ENCODE results near the gene HSD17B11.
"Not testable (repeated sequence)": the region's sequence is repeated elsewhere in the genome, so short reads cannot be mapped to it uniquely, and the experiment has no call there.

Gene HSD17B11, protein sequence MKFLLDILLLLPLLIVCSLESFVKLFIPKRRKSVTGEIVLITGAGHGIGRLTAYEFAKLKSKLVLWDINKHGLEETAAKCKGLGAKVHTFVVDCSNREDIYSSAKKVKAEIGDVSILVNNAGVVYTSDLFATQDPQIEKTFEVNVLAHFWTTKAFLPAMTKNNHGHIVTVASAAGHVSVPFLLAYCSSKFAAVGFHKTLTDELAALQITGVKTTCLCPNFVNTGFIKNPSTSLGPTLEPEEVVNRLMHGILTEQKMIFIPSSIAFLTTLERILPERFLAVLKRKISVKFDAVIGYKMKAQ

GRCh38 chr4:87390891-87391575 lies at the start of gene HSD17B11:
TSS of gene HSD17B11 (minus strand) at chr4:87391188. CDS start at chr4:87391070, 118 bp downstream.
- peak; percentile 87 for DNase-seq

DNA sequence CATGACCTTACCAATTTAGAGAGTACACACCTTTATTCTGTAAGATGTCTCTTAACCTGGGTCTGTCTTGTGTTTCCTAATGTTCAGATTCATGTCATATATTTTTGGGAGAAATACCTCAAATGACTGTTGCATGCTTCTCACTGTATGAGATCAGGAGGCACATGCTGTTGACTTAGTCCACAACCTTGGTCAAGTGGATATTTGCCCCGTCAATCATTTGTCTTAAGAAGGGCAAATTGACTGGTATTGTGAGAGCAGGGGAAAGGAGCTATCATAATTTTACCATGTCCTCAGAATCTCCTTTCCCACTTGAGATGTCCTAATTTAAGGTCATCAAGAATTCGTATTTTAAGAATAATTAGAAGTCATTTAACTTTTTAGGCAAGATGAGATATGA lies 42.4 kb upstream of the HSD17B11 start:
- no peak for DNase-seq

DNA sequence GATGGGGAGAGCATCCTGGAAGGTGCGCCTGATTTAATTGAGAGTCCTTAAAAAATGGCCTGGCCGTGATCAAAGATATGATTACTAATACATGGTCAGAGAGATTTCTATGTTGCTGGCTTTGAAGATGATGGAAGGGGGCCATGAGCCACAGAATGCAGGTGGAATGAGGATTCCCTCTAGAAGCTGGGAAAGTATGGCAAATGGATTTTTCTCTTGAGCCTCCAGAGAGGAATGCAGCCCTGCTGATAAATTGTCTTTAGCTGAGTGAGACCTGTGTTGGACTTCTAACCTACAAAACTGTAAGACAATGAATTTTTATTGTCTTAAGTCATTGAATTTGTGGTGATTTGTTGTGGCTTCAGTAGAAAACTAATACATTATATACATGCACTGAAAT lies 39.0 kb upstream of the HSD17B11 start:
- no peak for DNase-seq

DNA sequence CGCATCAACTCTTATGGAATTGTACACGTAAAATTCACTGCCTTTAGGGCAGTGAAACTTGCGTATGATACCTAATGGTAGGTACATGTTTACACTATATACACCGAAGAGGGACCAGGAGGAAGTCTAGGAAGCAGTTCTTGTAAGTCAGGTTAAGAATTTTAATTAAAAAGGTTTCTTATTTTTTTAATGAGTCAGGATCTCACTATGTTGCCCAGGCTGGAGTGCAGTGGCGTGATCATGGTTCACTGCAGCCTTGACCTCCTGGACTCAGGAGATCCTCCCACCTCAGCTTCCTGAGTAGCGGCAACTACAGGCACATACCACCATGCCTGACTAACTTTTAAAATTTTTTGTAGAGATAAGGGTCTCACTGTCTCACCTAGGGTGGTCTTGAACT lies 38.0 kb upstream of the HSD17B11 start:
- DNase-seq, result no peak

- no peak for DNase-seq
Observed at GRCh38 chr4:87427518-87427868, 36.5 kb upstream of the HSD17B11 start.

DNA sequence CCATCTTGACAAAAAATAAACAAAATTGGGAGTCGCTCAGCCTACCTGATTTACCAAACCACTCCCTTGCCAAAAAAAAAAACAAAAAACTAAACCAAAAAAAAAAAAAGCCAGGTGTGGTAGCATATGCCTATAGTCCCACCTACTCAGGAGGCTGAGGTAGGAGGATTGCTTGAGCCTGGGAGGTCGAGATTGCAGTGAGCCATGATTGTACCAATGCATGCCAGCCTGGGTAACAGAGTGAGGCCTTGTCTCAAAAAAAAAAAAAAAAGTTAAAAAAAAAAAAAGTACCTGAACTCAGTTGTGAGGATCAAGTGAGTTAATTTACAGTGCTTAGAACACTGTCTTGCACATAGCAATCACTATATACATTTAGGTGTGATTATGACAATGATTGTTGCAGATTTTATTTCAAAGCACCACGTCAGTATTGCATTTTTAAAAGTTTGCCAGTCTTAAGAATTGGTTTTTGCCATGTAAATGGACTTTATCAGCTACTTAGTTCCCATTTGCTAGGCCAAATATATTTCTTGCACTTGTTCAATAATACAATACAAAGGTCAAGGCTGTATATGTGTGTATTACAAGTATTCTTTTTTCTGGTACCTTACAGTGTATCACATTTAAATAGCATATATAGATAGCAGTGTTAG lies 36.0 kb upstream of the HSD17B11 start:
- DNase-seq, result no peak

GRCh38 chr4:87425711-87426110 lies 34.7 kb upstream of the HSD17B11 start:
- DNase-seq, result no peak

GRCh38 chr4:87424099-87424543 lies 33.1 kb upstream of the HSD17B11 start:
- DNase-seq, result not testable (repeated sequence)

DNA sequence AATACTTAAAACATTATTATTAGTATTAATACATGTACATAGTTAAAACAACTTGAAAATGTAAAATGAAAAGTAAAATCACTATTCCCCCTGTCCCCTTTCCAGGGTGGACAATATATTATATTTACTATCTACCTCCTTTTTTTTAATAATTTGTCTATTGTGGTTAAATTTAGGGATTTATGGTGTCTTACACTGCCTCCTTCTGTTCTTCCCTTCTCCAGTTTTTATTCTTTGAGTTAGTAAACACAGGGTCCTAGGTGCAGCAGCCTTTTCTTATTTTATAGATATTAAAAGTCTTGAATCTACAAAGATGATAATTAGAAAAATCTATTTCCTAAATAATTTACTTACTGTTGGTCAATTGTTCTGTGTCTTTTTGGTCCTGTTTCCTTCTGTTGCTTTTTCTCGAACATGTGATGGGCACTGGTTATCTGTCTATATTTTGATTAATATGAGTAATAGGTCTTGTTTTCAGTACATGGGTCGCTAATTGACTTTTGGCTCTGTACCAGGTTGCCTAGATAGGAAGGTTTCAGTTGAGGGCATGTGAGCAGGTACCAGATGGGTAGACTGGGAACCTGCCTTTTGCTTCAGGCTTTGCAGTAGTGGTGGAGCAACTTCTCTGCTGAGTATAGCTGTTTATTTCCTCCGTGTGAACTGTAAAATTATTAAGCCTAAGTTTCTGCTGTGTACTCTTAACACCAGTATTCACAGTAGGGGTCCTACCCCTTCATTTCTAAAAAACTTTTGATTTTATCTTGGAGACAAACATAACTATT lies 32.5 kb upstream of the HSD17B11 start:
- DNase-seq, result no peak

DNA sequence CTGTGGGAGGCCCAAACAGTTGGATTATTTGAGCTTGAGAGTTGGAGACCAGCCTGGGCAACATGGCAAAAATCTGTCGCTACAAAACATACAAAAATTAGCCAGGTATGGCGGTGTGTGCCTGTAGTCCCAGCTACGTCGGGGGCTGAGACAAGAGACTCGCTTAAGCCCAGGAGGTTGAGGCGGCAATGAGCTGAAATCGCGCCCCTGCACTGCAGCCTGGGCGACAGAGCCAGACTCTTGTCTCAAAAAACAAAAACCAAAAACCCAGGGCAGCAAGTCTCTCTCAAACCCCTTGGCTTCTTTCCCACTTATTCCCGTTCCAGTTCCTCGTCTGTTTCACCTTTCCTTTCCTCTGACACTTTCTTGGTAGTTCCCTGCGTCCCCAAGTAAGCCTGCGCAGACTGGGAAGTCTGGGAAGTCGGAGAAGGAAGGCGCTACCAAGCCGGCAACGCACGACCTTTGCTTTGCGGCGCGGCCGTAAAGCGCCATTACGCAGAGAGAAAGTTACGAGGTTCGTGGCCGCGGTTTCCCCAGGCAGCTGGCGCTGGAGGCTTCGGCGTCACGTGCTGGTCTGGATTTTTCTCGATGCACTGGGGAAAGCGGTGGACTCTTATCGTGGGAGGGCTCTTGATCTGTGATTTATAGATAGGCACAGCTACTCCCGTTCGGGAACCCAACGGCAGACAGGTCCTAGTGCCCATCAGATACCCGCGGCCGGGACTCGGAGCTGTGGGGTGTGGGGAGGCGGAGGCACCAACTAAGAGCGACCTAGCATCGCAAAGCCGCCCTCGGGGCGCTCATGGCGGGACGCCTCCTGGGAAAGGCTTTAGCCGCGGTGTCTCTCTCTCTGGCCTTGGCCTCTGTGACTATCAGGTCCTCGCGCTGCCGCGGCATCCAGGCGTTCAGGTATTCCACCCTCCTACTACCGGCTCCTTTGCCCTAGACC lies 31.4 kb upstream of the HSD17B11 start, which contains the start of gene NUDT9:
Gene NUDT9 (plus strand): TSS at position 470 of the 949 bp plus-strand sequence. CDS start 333 bp downstream, at position 803.
- peak; percentile 90 for DNase-seq

- no peak for DNase-seq
Observed at GRCh38 chr4:87420276-87420830, 29.4 kb upstream of the HSD17B11 start.

GRCh38 chr4:87419578-87420249 lies 28.7 kb upstream of the HSD17B11 start:
- no peak for DNase-seq

- not testable (repeated sequence) for DNase-seq
Observed at GRCh38 chr4:87418410-87418809, 27.4 kb upstream of the HSD17B11 start.

DNA sequence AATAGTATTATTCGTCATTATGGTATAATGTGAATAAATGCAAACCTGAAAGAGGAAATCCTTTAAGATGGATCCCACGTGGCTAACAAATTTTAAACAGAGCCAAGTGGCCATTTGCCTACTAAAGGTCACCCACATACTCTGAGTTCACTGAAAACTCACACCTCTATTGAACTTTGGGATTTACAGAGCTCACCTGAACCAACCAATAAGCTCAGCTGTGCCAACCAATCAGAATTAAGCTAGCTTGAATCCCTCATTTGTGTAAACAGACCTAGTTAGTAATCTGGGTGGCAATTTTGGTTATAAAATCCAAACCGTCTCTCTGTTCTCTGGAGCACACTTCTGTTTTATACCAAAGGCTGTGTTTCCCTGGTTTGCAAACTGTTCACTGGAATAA lies 26.0 kb upstream of the HSD17B11 start:
- DNase-seq, result no peak

GRCh38 chr4:87414816-87415215 lies 23.8 kb upstream of the HSD17B11 start:
- DNase-seq, result no peak

GRCh38 chr4:87410679-87411078 lies 19.7 kb upstream of the HSD17B11 start:
- DNase-seq, result no peak

DNA sequence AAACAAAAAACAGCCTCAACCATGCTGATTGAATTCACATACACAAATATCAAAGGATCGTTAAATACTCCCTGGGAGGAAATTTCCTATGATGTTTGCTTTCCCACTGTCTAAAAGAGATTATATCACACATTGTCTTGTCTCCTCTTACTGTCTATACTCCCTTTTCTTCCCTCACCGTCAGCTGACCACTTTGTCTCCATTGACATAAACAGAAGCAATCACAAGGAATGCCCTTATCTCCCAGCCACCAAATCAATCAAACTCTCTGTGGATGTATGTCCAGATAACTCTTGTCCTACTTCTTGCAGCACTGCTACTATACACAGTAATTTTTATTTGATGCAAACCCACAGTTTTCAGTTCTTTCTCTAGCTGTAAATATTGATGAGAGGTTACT lies 19.2 kb upstream of the HSD17B11 start:
- DNase-seq, result no peak

DNA sequence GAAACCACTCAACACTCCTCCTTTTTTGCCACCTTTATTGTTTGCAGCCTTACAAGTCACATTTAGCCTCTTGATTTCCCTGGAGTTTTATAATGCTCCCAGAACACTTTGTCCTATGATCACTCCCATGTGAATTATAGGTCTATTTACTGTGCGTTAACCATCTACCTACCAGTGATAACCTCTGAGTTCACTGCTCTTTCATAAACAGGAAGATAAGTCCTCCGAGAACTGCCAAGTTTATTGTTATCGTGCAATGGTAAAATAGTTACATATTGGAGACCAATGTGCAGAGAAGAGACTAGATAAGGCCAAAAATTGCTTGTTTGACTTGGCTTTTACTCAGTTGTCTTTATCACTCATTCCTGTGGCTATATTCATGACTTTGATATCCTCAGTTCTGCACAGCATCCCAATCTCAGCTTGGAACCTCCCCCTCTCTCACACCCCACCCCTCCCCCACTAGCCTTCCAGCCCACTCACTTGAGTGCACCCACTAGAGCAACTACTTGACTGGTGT lies 18.5 kb upstream of the HSD17B11 start:
- no peak for DNase-seq

DNA sequence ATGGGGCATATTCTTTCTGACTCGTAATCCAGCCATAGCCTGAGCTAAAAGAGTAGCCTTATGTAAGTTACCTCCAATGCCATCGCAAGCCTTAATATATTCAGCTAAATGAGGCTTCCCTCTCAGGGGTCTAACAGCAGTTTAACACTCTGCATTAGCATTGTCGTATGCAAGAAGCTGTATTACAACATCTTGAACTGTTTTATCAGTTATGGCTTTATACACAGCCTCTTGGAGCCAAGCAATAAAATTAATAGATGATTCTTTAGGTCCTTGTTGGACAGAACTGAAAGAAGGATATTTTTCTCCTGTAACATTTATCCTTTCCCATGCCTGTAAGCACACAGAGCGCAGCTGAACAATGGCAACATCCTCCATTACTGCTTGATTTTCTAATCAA lies 15.9 kb upstream of the HSD17B11 start:
- not testable (repeated sequence) for DNase-seq

DNA sequence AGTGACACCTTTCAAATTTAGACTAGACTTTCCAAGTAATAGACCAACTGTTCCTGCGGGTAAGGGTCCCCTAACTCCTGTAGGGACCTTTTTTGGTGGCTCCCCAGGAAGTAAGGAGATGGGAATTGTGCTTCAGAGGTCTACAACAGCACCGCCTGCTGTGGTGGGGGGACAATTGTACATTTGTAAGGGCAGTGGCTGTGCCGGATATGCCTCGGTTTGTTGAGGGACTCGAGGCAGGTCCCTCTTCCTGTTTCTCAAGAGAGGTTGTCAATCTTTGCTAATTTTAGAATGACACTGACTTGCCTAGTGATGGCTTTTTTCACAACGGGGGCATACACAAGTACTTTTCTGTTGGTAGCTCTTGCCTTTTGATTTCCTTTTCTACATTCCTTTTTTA lies 15.5 kb upstream of the HSD17B11 start:
- DNase-seq, result no peak
